Adrenal gland (tissue), 12 donors: ENCODE measurements around the gene ABCC5. TPM values are rescaled to one million over a fixed set of nuclear protein-coding genes. Genes with fewer than 3 reads are reported as not detected.

Source experiments
- DNase-seq, 7 donors: peaks; one replicate each; pipeline ENCODE4 v3.0.0-alpha.2; 2019 to 2020
- H3K27ac ChIP-seq, 5 donors: fragments of 200-600 bp; sonication (generic) in 4 of 5; 1 replicate in 3 of 5; 2 replicates in 2 of 5; pipeline versions ENCODE4 v1.5.1 to v1.8.0; 2016 to 2020; ENCODE audit warnings: mild to moderate bottlenecking in 1 of 5
- H3K27me3 ChIP-seq: fragments of 200-600 bp; 2 replicates; pipeline ENCODE4 v1.8.0; 2021
- H3K36me3 ChIP-seq, 2 donors: fragments of 200-600 bp; replicated peaks in 1 of 2; 1 replicate in 1 of 2; 2 replicates in 1 of 2; pipeline versions ENCODE4 v1.5.1 to v1.8.0; 2018 to 2022
- H3K4me1 ChIP-seq, 2 donors: fragments of 200-600 bp; replicated peaks in 1 of 2; 1 replicate in 1 of 2; 2 replicates in 1 of 2; pipeline versions ENCODE4 v1.5.1 to v1.8.0; 2018 to 2021
- H3K4me3 ChIP-seq, 4 donors: fragments of 200-600 bp; sonication (generic) in 3 of 4; one replicate each; pipeline ENCODE4 v1.5.1; 2016 to 2018
- H3K9me3 ChIP-seq, 3 donors: fragments of 200-600 bp; sonication (generic) in 1 of 3; replicated peaks in 1 of 3; 1 replicate in 2 of 3; 2 replicates in 1 of 3; pipeline versions ENCODE4 v1.5.1 to v1.8.0; 2016 to 2021
- CTCF ChIP-seq, 6 experiments: fragments of 450-650 bp in 4 of 6; fragments of 200-600 bp in 2 of 6; sonication (generic) in 1 of 6; IDR thresholded peaks; 1 replicate in 5 of 6; 2 replicates in 1 of 6; pipeline versions ENCODE4 v1.5.1 to v1.8.0; 2016 to 2021; ENCODE audit warnings: antibody characterized with exemption in 6 of 6, mild to moderate bottlenecking in 2 of 6, moderate library complexity in 1 of 6
- POLR2A ChIP-seq, 2 donors: fragments of 450-650 bp; IDR thresholded peaks; one replicate each; pipeline ENCODE4 v1.6.1; 2017; ENCODE audit warnings: antibody characterized with exemption in 2 of 2, mild to moderate bottlenecking in 2 of 2, moderate library complexity in 1 of 2
- WGBS, 4 donors: extraction: QIAGEN DNeasy Blood & Tissue Kit in 2 of 4; methylation state at CpG; one replicate each; pipeline versions ENCODE4 v1.1.5 to v1.1.7; 2013 to 2017; 5-methylcytosine and 5-hydroxymethylcytosine counted together
- intact Hi-C, 2 donors: fragments of 100-400 bp; cut with DNase I; formaldehyde crosslinking; loops; one replicate each; pipeline versions ENCODE4 v1.14.1 to v1.15.0; 2022 to 2023
- polyA plus RNA-seq, 3 donors: library from polyadenylated mRNA; stranded (reverse); fragments of 200-250 nt in 2 of 3; fragments of 350-450 nt in 1 of 3; fragmentation: Illumina TruSeq in 1 of 3; extraction: RNeasy Lipid Tissue Mini Kit (QIAGEN cat#74804) in 1 of 3; gene quantifications; one replicate each; pipeline ENCODE4 v1.2.3, GENCODE V29; 2013 to 2014
- total RNA-seq, 9 donors: library from RNA; depleted of rRNA in 4 of 9; stranded (reverse); fragments of >200 nt in 4 of 9; fragments of 120-200 nt in 1 of 9; fragmentation: NEBNext Ultra II Directional in 1 of 9; extraction: Animal tissue kit (Norgen Biotek cat#: 25700) in 1 of 9; gene quantifications; one replicate each; pipeline versions ENCODE4 v1.1.0 to v1.2.4, GENCODE V29; 2013 to 2023
- donor health status: healthy with polysubstance abuse.
- donor health status: Bipolar disorder and iron deficiency.
- donor health status: DM: yes; HTN: yes; CAD: no.
- donor health status: DM: no; HTN: no; CAD: no.
- donor health status: DM: no; HTN: no; CAD: no.
- donor health status: DM: yes; HTN: yes; CAD: no.

The ABCC5 gene
- total and polyA plus RNA-seq, 12 donors: 11.4 to 53.9 (median 25.0) TPM

GRCh38 chr3:183922421-183922820 is 95.3 kb downstream of the ABCC5 start:
- H3K4me3 ChIP-seq: no peak overlapping the region
- TF ChIP-seq POLR2A (IDR thresholded peaks at IDR 0.05) (no peak), CTCF (IDR thresholded peaks at IDR 0.05) (no peak)
- H3K9me3 ChIP-seq: no peaks in the 10 kb centered on the region
- no peaks in the 10 kb centered on the region for H3K27me3 ChIP-seq
- no peaks in the 10 kb centered on the region for H3K4me1 ChIP-seq
- intact Hi-C loops: no loop called here
- peaks cover 0 to 46% of the 10 kb centered on the region in 2 donors for H3K36me3 ChIP-seq
- WGBS, 4 donors: 84 to 97% (median 92%) methylated on average over 4 of the region's 4 CpGs
- no peak for DNase-seq
- no peak overlapping the region for H3K27ac ChIP-seq

DNA sequence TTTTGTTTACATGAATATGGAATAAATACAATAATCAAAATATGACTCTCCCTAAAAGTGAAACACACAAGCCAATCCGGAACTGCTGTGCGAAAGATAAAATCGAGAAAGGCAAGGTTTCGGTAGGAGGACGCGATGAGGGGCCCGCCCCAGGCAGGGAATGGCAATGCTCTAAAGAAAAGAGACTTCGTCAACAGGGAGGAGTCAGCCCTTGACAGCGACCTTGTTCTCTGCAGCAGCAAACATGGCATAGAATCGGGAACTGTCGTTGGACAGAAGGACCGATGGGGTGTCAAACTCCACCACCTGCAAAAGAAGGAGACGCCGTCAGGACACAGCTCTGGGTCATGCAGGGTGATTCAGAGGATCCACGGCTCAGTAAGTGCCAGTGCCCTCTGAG is 96.6 kb downstream of the ABCC5 start:
- peak; percentile 25 to 75 (median 56) for DNase-seq
- no peak overlapping the region for H3K4me3 ChIP-seq
- no peaks in the 10 kb centered on the region for H3K9me3 ChIP-seq
- WGBS, 4 donors: 38 to 53% (median 44%) methylated on average over 10 to 15 of the region's 15 CpGs
- no peaks in the 10 kb centered on the region for H3K27me3 ChIP-seq
- H3K4me1 ChIP-seq: no peaks in the 10 kb centered on the region
- H3K27ac ChIP-seq: no peak overlapping the region
- peaks cover 0 to 33% of the 10 kb centered on the region in 2 donors for H3K36me3 ChIP-seq
- TF ChIP-seq POLR2A (IDR thresholded peaks at IDR 0.05) (no peak), CTCF (IDR thresholded peaks at IDR 0.05) (no peak)
- intact Hi-C loops: no loop called here

- no peaks in the 10 kb centered on the region for H3K4me1 ChIP-seq
- no peak overlapping the region for H3K4me3 ChIP-seq
- intact Hi-C loops: no loop called here
- TF ChIP-seq POLR2A (IDR thresholded peaks at IDR 0.05) (no peak), CTCF (IDR thresholded peaks at IDR 0.05) (no peak)
- H3K27ac ChIP-seq: no peak overlapping the region
- H3K9me3 ChIP-seq: no peaks in the 10 kb centered on the region
- no peaks in the 10 kb centered on the region for H3K27me3 ChIP-seq
- peaks cover 0 to 30% of the 10 kb centered on the region in 2 donors for H3K36me3 ChIP-seq
- WGBS, 4 donors: 89 to 96% (median 93%) methylated on average over 13 to 14 of the region's 14 CpGs
- DNase-seq: no peak
Measured at GRCh38 chr3:183920416-183920815, 97.3 kb downstream of the ABCC5 start.

DNA sequence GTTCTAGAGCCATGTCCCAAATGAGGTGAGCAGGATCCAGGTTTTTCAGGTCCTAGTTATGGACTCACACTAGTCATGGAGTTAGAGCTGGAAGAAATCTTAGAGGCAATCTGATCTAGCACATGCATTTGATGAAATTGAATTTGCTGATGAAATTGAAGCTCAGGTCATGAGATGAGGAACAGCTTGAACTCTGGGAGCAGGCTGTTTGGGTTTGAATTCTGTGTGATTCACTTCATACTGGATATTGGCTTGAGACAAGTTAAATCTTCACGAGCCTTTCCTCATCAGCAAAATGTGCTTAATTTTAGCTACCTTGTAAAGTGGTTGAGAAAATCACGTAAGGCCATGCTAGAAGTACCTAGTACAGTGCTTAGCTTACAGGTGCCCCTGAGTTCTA is 99.5 kb downstream of the ABCC5 start:
- Histone ChIP-seq H3K36me3 (peaks cover 0 to 10% of the 10 kb centered on the region in 2 donors), H3K27me3 (no peaks in the 10 kb centered on the region), H3K4me3 (no peak overlapping the region), H3K9me3 (no peaks in the 10 kb centered on the region), H3K27ac (no peak overlapping the region), H3K4me1 (no peaks in the 10 kb centered on the region)
- TF ChIP-seq CTCF (IDR thresholded peaks at IDR 0.05) (no peak), POLR2A (IDR thresholded peaks at IDR 0.05) (no peak)
- intact Hi-C loops: no loop called here
- 81 to 91% (median 87%) methylated on average over 2 of the region's 2 CpGs for WGBS, 4 donors
- DNase-seq: no peak
